HG03342 (cell line): ENCODE results near the gene REXO2.

ENCODE experiments used
- ATAC-seq: cut with Tn5 transposase; IDR thresholded peaks from one replicate; pipeline ENCODE4 v1.9.1; 2021; ENCODE audit warnings: mild to moderate bottlenecking, moderate library complexity; ENCODE audit not compliant: unreplicated experiment

REXO2 gene

DNA sequence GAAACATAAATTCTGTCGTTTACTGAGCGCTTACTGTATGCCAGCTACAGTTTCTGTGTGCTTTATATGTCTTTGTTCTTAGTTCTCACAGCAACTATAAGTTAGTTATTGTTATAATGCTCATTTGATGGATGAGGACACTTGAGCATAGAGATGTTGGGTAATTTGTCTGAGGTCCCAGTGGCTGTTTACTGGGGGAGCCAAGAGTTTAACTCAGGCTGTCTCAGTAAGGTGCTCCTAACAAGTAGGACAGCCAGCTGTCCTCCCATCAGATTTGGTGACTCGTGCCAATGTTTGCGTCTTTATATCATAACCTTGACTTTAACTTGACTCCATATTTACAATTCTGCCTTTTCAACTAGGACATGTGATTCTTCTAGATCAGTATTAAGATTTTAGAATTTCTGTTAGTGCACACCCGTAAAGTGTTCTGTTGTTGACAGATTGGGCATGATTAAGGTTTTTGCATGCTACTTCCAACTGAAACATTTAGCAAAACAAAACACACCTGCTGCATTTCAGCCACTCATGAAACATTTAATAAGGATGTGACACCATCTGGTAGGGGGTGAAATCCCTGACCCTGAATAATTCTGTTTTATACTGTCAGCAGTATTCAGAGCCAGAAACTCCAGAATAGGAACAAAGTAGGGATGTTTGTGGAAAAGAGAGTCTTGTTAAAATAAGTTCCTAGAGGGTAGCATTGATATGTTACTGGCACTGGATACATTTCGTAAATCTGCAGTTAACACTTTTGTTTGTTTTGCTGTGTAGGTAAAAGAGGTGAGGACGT lies 1.9 kb downstream of the REXO2 start:
- no peak for ATAC-seq

DNA sequence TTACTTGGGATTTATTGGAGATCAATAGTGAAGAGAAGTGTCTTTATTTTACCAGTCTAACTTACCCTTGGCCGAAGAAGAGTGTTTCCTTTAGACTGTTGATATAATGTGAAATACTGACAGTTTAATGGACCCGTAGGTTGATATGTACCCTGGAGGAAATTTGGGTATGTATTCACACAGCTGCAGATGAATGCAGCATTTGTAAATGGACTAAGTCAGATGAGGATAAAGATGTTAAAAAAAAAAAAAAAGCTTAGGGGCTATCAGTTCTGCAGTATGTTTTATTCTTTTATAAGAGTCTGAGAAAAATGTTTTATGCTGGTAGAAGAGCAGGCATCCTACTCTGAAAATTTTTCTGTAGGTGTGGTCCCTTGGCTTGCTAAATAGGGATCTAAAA lies 2.7 kb downstream of the REXO2 start:
- no peak for ATAC-seq

DNA sequence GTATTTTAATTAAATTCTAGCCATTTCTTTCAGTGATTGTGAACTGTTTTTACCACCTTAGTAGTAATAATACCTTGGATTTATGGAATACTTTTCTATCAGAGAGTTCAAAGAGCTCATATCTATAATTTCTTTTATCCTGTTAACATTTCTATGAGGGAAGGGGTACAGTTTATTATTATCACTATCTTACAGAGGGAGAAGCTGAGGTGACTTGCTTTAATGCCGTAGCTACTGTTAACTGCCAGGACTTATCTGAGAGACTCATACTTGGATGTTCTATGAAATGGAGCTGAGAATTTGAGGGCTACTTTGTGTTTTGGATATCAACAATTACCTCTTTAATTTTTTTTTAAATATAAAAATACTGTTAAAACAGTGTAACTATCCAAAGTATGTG lies 3.3 kb downstream of the REXO2 start:
- no peak for ATAC-seq

DNA sequence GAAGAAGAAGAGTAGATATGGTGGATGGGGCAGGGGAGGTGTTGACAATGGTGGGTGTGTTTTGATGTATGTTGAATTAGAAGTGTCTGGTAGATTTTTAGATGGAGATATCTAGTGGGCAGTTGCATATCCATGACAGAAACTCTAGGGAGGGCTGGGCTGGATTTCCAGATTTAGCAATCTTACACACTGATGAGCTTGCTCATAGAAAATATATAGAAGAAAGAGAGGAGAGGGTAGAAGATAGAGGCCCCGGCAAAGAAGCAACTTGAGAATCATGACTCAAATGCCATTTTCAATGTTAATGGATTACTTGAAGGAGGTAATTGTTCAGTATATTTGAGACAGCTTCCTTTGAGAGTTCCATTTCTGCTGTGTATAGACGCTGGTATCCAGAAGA lies 8.2 kb downstream of the REXO2 start:
- no peak for ATAC-seq

DNA sequence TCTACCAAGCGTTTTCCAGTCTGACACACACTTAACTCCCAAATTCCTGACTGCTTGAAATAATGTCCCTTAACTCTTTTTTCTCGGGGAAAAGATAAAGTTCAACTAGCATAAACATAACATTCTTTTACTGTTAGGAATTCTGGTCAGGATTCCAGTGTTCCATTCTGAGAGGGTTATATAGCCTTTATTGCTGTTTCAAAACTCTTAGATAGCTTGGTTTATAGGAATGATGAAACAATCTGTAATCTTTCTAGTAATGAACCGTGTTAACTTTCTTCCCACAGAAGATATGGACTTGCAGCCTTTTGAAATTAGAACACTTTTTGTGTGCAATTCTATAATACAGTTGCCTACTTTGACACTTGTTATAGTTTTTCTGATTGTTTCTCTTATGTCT lies 8.6 kb downstream of the REXO2 start:
- no peak for ATAC-seq

DNA sequence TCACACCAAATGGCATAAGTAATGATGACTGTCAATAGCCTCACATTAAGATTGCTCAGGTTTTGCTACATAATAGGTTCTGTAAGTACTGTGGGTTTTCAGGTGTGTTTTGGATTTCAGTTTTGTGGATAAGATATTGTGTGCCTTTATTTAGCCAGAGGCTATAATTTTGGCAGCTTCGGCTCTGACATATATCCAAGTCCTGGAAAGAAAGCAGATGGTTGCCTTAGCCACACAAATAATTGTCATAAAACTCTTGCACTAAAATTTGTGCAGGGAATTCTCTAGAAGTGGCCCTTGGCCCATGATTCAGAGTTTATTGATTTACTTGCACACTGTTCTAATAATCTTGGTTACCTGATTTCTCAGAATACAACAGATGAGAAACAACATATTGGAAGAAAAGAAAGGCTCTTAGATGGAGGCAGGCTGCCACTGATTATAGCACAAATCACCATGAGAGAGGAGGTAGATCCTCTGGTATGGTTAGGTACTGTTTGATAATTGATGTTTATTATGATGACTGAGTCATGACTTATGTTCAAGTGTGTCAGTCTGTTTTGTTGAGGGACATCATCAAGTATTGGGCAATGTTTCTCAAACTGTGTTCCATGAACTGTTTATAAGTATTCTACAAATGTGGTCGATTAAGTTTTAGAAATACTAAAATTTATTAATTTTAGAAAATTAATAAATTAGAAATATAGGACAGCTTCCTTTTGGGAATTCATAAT lies 9.6 kb downstream of the REXO2 start:
- no peak for ATAC-seq

DNA sequence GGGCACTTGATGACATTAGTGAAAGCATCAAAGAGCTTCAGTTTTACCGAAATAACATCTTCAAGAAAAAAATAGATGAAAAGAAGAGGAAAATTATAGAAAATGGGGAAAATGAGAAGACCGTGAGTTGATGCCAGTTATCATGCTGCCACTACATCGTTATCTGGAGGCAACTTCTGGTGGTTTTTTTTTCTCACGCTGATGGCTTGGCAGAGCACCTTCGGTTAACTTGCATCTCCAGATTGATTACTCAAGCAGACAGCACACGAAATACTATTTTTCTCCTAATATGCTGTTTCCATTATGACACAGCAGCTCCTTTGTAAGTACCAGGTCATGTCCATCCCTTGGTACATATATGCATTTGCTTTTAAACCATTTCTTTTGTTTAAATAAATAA lies 10.6 kb downstream of the REXO2 start:
- ATAC-seq, result no peak

DNA sequence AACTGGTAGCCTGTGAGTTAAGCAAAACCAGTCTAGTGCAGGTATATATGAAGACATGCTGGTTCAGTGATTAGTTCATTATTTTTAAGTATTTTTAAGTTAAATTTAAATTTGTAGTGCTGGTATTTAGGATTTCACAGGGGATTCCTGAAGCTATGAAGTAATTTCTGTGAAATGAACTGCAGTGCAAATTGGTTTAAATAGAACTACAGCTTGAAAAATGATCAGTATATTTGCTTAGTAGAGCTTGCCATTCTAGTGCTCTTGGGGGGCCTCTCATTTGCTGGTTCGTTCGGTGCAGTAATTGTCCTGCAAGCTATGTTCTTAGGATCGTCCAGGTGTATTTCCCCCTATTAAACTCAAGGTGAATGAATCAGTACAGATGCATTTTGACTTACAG lies 13.1 kb downstream of the REXO2 start:
- ATAC-seq, result no peak

DNA sequence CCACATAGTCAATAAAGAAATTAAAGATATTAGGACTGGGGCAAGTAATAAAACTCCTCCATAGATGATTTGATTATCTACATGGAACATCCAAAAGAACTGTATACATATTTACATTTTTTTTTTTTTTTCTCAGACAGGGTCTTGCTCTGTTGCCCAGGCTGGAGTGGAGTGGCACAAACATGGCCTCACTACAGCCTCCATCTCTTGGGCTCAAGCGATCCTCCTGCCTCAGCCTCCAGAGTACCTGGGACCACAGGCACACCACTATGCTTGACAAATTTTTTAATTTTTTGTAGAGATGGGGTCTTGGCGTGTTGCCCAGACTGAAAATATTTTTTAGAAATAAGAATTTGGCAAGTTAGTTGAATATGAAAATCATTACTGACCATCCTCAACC lies 24.7 kb downstream of the REXO2 start:
- ATAC-seq, result no peak

DNA sequence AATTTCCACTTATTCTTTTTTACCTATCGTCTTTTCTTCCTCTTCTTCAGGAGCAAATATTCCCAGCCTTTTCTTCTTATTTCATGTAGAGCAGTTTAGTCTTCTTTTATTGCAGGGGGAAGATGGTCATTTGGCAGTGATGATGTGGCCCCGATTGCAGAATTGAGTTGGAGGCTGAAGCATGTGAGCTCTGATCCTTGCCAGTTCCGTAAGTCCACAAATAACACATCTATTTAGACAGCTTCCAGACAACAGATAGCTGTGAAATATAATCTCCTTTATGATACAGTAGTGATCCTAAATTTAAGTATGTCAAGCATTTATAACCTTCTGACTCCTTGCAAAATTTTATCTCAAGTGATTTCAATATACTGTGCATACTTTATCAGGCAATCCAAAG lies 27.5 kb downstream of the REXO2 start:
- no peak for ATAC-seq

DNA sequence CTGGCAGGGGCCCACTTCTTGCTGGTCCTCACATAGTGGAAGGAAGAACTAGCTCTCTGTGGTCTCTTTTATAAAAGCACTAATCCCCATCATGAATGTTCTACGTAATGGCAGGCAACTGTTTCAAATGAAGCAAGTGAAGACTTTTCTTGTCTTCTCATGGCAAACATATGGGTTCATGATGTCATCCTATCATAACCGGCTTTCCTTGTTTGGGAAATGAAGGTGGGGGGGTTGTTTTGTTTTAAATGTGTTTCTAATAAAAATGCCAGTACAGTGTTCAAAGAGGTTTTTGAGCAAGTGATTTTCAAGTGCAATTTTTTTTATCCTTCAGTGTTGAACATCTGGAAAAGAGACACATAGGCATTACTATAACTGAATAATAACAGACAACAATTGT lies 33.4 kb downstream of the REXO2 start:
- no peak for ATAC-seq

DNA sequence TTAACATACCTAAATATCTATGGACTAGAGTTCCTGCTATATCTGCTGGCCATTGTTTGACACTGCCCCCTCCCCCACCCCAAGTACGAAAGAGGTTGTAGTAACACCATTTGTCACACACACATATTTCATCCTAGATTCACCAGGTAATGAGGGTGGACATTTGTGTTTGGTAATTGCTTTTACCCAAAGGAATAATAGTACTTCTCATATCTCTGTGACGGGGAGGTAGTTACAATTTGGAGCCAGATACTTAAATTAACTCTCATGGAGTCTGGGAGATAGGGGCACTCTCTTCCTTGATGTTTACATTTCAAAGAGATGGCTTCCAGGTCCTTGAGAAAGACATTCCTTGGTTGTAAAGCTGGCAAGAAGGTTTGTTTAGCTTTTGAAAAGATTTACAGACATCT lies 38.7 kb downstream of the REXO2 start:
- no peak for ATAC-seq

DNA sequence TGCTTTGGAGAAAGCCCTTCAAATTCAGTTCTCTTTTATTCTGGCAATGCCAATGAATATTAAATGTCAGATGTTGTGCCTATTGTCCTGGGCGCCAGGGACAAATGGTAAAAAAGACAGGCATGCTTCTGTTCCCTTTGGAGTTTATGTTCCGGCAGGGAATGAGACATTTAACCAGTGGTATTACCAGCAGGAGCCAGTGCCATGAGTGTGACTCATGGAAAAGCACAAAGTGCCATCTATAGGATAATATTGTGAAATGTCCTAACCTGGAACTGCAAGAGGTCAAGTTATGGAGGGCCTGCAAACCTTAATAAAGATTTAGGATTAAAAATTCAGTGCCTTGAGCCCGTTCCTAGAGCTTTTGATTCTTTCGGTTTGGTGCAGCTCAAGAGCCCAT lies 39.5 kb downstream of the REXO2 start:
- ATAC-seq, result no peak

DNA sequence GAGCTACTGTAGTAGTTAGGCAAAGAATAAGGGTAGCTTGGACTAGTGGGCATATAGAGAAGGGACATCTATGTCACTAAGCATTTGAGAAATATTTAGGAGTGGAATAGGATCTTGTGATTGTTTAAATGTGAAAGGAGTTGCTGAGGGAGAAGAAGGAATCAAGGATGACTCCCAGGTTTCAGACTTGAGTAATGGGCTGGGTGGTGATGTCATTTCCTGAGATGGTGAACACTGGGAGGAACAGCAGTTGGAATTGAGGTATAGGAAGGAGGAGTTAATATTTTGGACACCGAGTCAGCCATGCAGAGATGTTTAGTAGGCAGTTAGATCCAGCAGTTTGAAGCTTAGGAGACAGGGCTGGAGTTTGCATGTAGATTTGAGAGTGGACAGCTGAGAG lies 40.1 kb downstream of the REXO2 start:
- no peak for ATAC-seq

DNA sequence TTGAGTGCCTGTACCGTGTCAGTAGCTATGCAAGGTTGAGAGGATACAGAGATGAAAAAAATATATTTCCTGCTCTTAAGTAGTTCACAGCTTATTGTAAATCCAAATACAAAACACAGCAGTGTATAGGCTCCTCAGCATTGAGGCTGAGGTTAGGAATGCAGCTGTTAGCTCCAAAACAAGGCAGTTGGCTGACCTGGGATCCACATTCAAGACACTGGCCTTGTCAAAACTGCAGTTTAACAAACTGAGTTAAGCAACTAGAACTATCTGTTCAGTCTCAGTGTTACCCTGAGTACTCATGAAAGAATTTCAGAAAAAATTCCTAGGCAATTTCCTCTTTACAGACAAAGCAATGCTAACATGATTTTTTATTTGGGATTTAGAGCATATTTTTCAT lies 42.8 kb downstream of the REXO2 start:
- no peak for ATAC-seq

DNA sequence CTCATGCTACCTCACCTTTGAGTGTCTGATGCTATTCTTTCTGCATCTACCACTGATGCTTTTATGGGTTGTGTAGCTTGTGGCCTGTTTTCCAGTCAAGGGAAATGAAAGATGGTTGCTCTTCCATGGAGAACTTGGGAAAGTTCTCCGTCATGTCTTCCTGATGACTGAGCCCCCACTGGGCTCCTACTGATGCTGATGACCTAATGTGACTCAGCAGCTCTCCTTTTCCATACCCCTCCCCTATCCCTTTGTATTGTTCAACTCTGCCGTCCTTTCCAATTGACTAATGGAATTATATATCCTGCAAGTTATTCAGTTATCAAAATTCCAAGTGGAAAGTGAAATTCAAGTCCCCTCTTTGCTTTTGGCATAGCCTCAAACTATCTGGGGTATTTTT lies 44.7 kb downstream of the REXO2 start:
- no peak for ATAC-seq

DNA sequence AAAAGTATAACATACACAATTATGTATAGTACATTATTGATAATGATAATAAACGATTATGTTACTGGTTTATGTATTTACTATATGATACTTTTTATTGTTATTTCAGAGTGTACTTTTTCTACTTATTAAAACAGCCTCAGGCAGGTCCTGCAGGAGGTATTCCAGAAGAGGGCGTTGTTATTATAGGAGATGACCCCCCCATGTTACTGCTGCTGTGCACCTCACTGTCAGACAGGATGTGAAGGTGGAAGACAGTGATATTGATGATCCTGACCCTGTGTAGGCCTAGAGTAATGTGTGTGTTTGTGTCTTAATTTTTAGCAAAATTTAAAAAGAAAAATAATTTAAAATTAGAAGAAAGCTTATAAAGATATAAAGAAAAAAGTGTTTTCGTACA lies 57.6 kb downstream of the REXO2 start:
- ATAC-seq, result no peak

DNA sequence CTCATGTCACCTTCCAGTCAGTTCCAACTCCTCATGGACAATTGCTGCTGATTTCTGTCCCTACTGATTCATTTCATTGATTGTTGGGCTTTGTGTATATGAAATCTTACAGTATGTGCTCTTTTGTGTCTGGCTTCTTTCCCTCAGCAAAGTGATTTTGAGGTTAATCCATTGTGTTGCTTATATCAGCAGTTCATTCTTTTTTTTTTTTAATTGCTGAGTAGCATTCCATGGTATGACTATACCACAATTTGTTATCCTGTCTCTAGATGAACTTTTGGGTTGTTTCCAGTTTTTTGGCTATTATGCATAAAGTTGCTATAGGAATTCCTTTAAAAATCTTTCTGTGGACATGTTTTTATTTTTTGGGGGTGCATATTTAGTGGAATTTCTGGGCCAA lies 60.5 kb downstream of the REXO2 start:
- ATAC-seq, result no peak
